Suprapubic skin (tissue), 4 donors: Measurements from ENCODE around the gene SNX15.

Experiments
- CTCF ChIP-seq, 2 donors: fragments of 200-600 bp in 1 of 2; fragments of 450-650 bp in 1 of 2; sonication (generic) in 1 of 2; IDR thresholded peaks; one replicate each; pipeline ENCODE4 v1.5.1; 2016 to 2019; ENCODE audit warnings: antibody characterized with exemption in 2 of 2, mild to moderate bottlenecking in 1 of 2, moderate library complexity in 1 of 2
- EP300 ChIP-seq: sonication (generic); formaldehyde crosslinking; IDR thresholded peaks from one replicate; pipeline ENCODE4 v1.6.1; 2017; ENCODE audit warnings: antibody characterized with exemption
- POLR2A ChIP-seq, 2 donors: fragments of 450-650 bp; IDR thresholded peaks; one replicate each; pipeline ENCODE4 v1.6.1; 2017; ENCODE audit warnings: antibody characterized with exemption in 2 of 2, mild to moderate bottlenecking in 2 of 2, moderate library complexity in 2 of 2
- POLR2AphosphoS5 ChIP-seq, 3 donors: sonication (generic); formaldehyde crosslinking; IDR thresholded peaks; one replicate each; pipeline ENCODE4 v1.6.1; 2017; ENCODE audit warnings: antibody characterized with exemption in 3 of 3

DNA sequence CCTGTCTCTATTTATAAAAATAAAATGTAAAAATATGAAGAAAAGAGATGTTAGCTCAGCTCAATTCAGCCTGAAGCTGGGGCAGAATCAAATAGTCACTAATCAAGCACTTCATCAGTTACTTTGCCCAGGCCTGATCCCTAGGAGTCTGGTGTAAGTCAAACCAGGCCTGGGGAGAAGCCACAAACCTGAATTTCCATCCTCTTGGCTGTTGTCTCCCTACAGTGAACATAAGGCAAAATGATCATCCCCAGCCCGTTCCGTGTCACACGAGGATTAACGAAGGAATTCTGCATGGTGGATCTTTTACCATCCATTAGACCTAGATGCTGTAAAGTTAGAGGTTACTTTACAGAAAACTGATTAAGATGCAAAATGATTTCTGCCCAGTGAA lies 37.6 kb downstream of the SNX15 start:
- TF ChIP-seq CTCF (IDR thresholded peaks at IDR 0.05) (no peak), EP300 (no peak), POLR2A (IDR thresholded peaks at IDR 0.05) (no peak), POLR2AphosphoS5 (IDR thresholded peaks at IDR 0.05) (no peak)
